ENCODE results near the gene TGFBRAP1.

GRCh38 chr2:105317937-105318336 is 11.6 kb downstream of the TGFBRAP1 start:
- TF ChIP-seq POLR2A (IDR thresholded peaks at IDR 0.05): no peak
- TF ChIP-seq, protein P1, sequence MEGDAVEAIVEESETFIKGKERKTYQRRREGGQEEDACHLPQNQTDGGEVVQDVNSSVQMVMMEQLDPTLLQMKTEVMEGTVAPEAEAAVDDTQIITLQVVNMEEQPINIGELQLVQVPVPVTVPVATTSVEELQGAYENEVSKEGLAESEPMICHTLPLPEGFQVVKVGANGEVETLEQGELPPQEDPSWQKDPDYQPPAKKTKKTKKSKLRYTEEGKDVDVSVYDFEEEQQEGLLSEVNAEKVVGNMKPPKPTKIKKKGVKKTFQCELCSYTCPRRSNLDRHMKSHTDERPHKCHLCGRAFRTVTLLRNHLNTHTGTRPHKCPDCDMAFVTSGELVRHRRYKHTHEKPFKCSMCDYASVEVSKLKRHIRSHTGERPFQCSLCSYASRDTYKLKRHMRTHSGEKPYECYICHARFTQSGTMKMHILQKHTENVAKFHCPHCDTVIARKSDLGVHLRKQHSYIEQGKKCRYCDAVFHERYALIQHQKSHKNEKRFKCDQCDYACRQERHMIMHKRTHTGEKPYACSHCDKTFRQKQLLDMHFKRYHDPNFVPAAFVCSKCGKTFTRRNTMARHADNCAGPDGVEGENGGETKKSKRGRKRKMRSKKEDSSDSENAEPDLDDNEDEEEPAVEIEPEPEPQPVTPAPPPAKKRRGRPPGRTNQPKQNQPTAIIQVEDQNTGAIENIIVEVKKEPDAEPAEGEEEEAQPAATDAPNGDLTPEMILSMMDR (IDR thresholded peaks at IDR 0.05): no peak
